A549 treated with Hydrocortisone at 1 μM for 4 hours (cell line): ENCODE data around the gene ERF. TPM values are rescaled to one million over a fixed set of nuclear protein-coding genes. Genes with fewer than 3 reads are reported as not detected.

ENCODE experiments used
- total RNA-seq: library from RNA; stranded (reverse); fragments of 200-300 nt; extraction: Qiagen RNA extraction; gene quantifications from 5 replicates; pipeline ENCODE4 v1.2.3, GENCODE V29; 2022

ERF gene
- total RNA-seq: 105 to 120 TPM (median 116 TPM) in 5 replicates

DNA sequence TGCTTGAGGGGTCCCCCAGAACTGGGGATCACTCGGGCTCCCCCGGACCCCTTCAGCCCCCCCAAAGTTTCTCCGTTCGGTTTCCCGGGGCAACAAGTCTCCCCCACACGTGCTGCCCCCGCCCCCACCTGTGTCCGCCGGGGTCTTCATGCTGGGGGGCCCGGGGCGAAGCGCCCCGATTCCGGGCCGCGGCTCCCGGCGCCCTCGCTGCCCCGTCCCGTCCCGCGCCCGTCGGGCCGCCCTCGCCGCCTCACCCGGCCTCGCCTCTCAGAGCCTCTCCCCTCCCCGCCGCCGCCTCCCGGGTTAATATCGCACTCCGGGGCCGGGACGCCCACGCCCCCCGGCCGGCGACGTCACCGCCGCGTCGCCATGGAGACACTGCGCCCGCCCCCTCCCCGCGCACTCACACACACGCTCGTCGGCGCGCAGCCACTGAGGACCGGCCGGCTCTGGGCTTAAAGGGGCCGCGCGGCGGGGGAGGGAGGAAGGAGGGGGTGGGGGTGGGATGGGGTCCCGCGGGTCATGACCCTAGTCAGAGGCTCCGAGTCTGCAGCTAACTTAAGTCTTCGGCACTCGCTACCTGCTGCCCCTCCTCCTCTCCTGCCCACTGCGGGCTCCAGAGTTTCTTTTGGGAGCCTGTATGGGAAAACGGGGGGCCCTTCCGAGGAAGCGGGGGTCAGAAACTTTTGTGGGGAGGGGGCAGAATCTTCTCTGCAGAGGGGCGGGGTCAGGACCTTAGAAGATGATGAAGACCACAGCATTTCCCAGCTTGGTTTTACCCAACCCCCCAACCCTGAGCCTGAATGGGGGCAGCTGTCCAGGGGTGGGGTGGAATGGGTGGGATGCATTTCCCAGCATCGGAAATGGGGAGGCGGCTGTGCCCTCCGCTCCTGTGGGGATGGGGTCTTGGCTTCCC lies at the start of gene ERF:
ERF (minus strand) TSS at position 279 of the 916 bp plus-strand sequence; CDS start at position 150, 129 bp downstream.

DNA sequence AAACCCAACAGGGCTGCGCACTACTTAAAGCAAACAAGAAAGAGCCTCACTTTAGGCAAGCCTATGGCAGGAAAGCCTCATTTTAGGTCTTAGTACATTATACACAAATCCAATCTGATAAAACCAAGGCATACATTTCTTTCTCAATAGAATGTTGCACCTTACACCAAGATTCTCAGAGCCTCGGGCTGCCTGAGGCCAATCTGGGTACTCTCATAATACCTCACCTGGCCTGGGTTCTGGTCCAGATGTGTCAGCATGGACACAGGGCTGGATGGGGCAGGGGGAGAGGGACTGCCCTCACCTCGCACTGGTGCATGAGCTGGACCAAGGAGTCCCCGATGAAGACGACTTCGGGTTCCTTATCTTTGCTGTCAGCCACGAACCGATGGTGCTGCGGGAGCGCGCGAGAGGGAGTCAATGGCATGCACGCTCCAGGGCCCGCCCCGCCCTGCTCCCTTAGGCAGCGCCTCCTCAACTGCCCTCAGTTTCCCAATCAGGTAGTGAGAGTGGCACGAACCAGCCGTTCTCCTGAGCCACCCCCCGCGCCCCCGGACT lies 46.8 kb upstream of the ERF start, which contains the start of gene PRR19:
PRR19 (plus strand) TSS at position 487 of the 558 bp plus-strand sequence. CDS start 7,453 bp downstream, outside the sequence.

DNA sequence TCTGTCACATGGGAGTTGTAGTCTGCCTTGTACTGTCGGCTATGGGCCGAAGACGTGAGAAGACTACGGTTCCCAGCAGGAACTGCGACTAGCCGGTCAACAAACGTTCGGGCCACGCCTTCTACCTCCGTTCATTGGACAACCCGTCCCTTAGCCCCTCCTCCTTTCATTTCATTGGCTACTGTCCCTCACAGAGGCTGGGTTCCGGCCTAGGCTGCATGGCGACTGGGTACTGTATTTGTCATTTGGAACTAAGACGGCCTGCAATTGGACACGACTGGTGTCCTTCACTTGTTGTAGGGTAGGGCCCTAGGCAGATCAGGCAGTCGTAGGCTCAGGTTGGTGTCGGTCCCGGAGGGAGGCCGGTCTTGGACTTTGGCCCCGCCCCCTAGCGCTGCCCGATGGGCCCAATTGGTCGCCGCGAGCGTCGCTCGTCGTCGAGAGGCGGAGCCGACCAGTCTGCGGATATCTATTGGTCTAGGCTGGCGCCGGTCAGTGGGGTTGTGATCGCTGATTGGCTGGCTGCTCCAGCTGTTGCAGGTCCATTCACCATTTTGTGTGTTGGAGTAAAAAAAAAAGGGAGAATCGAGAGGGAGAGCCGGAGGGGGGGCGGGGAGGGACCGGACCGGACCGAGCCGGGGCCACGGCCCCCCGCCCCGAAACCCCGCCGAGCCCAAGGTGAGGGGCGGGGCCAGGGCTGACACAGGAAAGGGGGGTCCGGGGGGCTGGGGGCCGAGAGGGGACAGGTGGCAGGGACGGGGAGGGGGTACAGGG lies 14.0 kb upstream of the ERF start, which contains the start of gene CIC:
CIC (plus strand) TSS at position 549 of the 774 bp plus-strand sequence. CDS start 2,532 bp downstream, outside the sequence.

DNA sequence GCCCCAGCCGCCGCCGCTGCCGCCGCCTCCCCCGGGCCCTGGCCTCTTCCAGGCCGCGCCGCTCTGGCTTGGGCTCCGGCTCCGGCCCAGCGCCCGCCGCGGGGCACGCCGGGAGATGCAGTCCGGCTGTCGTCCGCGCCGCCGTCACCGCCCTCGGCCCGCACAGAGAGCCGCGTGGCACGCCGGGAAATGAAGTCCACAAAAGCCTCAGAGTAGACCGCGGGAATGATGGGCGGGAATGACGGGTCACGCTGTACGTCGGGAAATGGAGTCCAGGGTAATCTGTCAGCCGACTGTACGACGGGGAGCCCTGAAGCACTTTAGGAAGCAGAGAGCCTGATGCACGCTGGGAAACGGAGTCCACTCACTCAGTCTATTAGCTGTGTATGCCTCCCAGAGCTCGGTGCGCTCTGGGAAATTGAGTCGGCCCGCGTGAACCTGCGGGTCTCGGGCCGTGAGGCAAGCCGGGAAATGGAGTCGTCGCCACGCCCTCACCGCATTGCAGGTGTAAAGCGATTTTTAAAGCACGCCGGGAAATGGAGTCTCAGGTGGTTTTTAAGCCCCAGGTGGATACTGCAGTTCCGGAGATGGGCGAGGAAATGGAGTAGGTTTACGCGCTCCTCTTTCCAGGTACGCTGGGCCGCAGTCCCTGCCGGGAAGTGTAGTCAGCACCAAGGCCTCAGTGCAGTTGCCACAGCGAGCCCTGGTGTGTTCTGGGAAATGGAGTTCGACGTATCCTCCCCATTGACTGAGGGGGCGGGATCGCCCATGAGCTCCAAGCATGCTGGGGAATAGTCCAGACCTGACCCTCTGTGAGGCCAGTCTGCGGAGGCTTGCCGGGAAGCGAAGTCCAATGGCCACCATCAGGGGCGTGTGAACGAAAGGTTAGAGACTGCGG lies 12.2 kb downstream of the ERF start, which contains the start of gene GSK3A:
GSK3A (minus strand) TSS at position 91 of the 898 bp plus-strand sequence. CDS start 137 bp downstream, outside the sequence.

DNA sequence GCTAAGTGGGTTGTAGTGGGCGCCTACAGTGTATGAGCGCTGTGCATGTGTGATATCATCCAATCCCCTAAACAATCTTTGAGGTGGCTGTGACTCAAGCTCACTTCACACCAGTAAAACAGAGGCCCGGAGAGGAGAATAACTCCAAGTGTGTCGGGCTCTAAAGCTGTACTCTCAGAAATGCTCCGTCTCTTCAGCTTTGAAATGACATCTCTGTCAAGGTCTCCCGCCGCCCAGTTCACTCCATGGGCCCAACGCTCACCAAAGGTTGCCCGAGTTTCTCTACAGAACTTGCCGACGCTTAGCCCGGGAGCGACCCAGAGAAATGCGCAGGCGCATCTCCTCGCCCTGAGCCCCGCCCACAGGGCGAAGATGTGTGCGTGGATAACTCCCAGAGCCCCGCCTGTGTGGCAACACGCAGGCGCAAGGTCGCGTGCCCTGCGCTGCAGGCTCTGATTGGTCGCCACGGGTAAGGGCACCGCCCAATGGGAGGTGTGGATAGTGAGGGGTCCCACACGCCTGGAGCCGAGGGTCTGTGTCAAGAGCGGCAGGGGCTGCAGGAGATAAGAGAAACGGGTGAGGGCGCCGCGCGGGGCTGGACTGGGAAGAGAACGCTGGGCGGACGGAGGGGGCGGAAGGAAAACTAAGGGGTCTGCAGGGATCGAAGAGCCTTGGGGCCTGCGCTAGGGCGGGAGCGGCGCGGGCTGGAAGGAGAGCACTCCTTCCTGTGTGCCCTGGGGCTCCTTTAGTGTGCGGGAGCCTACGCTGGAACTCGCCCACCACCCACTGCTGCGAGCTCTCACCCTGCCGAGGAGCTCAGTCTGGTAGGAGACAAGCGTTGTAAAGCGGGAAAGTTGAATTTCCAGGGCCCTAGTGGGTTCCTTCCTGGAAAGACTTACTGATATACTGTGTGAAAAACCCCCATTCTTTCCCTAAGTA lies 34.8 kb downstream of the ERF start, which contains the start of gene ZNF526:
ZNF526 (plus strand) TSS at position 501 of the 939 bp plus-strand sequence. CDS start 4,092 bp downstream, outside the sequence.

DNA sequence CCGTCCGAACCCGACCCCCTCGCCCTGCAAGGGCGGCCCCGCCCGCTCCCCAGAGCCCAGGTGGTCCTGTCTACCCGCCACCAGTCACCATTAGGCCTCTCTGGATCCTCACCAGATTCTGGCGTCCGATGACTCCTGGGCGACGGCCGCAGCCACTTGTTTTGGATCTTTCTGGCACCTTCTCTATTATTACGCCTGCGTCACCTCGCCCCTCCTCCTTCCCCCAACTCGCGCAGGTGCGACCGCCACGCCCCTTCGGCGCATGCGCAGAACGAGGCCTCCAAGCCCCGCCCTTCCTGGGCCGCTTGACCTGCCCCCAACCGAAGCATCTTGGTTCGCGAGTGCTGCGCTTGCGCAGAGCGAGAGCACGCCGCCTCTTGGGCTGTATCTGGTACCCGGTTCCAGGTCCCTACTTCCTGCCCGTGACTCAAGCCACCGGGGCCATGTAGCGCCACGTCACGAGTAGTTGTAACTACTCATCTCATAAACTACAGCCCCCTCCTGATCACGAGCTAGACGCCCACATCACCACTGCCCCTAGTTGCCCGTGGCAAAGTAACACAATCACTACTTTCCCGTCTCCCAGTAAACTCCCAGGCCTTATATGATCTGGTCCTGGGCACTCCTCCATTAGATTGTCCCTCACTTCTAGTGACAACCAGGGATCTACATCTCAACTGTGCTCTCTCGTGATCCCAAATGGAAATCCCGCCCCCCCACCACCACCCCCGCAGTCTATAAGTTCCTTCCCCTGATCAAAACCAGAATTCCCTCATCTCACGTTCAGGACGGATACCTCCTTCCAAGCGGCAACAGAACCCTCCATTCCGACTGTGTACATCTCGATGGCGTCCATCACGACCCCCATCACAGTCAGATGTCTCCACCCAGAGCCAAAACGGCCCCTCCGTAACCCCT lies 37.1 kb downstream of the ERF start, which contains the start of gene DEDD2:
DEDD2 (minus strand) TSS at position 158 of the 918 bp plus-strand sequence. CDS start 670 bp downstream, outside the sequence.

Other genes starting within 250 kb of the ERF start
- 0.38 to 0.52 TPM (median 0.48 TPM) in 5 replicates for gene GRIK5, start 184.9 kb downstream of the ERF start, total RNA-seq
- 32.0 to 38.0 TPM (median 35.5 TPM) in 5 replicates for gene ZNF574, start 179.0 kb downstream of the ERF start, total RNA-seq
- gene POU2F2, start 122.7 kb downstream of the ERF start, total RNA-seq: 0.33 to 0.80 TPM (median 0.70 TPM) in 5 replicates
- gene DEDD2, start 37.5 kb downstream of the ERF start, total RNA-seq: 59.0 to 69.4 TPM (median 63.5 TPM) in 5 replicates
- gene ZNF526, start 34.8 kb downstream of the ERF start, total RNA-seq: 18.7 to 20.1 TPM (median 20.0 TPM) in 5 replicates
- 118 to 151 TPM (median 144 TPM) in 5 replicates for gene GSK3A, start 12.5 kb downstream of the ERF start, total RNA-seq
- gene CIC, start 14.1 kb upstream of the ERF start, total RNA-seq: 43.1 to 51.1 TPM (median 46.7 TPM) in 5 replicates
- gene PRR19, start 47.0 kb upstream of the ERF start, total RNA-seq: 3.3 to 4.2 TPM (median 3.7 TPM) in 5 replicates
- gene PAFAH1B3, start 47.5 kb upstream of the ERF start, total RNA-seq: 111 to 151 TPM (median 145 TPM) in 5 replicates
- gene TMEM145, start 58.2 kb upstream of the ERF start, total RNA-seq: 3.2 to 4.0 TPM (median 3.9 TPM) in 5 replicates
- 20.2 to 29.1 TPM (median 23.4 TPM) in 5 replicates for gene MEGF8, start 70.5 kb upstream of the ERF start, total RNA-seq
- gene CNFN, start 135.2 kb upstream of the ERF start, total RNA-seq: 29.2 to 53.3 TPM (median 43.8 TPM) in 5 replicates
- gene LIPE, start 172.3 kb upstream of the ERF start, total RNA-seq: 1.3 to 2.8 TPM (median 1.7 TPM) in 5 replicates
- 0.09 TPM in 1 of 5 replicates, not detected in the others for gene CXCL17, start 187.8 kb upstream of the ERF start, total RNA-seq